Measurements from ENCODE around the gene ANKZF1. TPM values are rescaled to one million over a fixed set of nuclear protein-coding genes. Genes with fewer than 3 reads are reported as not detected.

ANKZF1 gene
- total RNA-seq, 1 experiment from 2014 or later = 26.3 TPM

DNA sequence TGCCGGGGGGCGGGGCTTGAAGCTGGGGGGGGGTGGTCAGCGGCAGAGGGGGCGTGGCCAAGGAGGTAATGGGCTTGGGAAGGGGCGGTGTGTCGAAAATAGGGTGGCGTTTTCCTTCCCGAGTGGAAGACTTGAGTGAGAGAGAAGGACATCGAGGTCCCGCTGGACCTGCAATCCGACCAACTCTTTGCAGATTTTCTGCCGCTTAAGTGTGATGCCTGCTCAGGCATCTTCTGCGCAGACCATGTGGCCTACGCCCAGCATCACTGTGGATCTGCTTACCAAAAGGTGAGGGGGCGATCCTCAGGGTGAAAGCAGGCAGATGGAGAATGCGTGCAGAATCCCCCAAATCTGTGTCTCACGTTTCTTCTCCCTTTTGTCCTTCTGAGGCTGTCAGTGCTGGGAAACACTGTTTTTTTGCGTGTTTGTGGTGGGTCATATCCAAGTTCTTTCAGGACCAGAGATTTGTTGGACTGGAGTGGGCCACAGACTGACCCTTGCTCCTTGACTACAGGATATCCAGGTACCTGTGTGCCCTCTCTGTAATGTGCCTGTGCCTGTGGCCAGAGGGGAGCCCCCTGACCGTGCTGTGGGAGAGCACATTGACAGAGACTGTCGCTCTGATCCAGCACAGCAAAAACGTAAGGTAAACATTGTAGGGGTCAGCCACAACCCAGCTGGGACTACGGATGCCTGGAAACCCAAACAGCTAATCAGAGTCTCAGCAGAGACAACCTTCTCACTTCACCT, 22.3 kb upstream of the ANKZF1 start:
- no peak for DNase-seq (ENCODE audit: low read depth)

DNA sequence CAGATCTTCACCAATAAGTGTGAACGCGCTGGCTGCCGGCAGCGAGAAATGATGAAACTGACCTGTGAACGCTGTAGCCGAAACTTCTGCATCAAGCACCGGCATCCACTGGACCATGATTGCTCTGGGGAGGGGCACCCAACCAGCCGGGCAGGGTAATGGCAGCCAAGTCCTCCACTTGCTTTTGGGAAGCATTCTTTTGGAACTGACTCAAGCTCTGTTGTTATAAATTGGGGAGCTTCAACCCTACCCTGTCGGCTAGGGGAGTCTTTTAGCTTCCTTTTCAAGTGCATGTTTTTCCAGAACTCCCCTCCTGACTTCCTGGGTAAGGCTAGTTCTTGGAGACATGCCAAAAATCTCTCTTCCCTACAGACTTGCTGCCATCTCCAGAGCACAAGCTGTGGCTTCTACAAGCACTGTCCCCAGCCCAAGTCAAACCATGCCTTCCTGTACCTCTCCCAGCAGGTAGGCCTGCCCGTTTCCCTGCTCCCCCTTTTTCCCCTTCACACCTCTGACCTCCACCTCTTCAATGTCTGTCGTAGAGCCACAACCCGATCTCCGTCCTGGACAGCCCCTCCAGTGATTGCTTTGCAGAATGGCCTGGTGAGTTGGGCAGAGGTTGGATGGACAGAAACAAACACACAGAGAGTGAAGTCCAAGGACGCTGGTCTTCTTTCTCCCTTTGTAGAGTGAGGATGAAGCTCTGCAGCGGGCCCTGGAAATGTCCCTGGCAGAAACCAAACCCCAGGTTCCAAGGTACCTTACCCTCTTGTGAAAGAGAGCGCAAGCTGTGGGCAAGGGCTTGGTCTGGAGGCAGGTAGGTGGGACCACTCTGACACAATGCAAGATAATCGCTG, 21.5 kb upstream of the ANKZF1 start:
- DNase-seq (ENCODE audit: low read depth) = peak; percentile 54

DNA sequence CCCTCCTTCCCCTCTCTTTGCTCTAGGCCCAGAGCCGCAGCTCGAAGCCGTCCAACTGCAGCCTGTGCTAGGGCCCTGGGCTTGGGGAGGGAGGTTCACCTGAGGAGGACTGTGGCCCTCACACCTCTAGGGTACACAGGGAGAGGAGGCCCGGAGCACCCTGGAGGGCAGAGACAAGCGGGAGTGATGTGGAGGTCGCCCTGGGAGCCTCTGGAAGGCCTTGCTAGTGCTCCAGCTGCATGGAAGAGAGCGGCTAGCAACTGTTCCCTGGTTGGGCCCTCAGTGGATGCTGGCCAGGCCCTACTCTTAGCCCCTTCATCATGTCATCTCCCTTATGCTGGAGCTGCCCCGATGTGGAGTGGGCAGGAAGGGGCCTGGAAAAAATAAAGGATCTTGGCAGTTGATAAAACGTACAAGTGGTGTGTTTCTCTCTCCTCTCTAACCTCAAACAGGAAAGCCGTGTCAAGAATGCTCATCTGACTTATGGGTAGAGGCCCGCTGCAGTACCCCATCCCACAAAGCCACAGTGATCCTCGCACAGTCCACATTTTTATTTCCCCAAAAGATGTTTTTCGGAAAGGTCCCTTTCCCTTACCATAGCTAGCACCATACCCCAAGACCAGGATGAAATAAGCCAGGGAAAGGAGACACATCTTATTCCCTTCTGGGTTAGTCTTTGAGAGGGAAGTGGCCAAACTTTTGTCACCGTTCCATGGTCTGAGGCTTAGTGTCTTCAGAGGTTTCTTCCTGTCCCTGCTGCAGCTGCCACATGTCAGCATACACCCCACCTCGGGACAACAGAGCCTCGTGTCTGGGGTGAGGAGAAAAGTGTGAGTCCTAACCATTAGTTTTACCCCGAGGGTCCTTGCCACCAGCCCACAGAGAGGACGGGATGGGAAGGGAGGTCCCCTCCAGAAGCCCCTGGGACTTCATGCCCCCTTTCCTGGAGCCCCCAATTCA, 20.1 kb upstream of the ANKZF1 start:
- no peak for DNase-seq (ENCODE audit: low read depth)

DNA sequence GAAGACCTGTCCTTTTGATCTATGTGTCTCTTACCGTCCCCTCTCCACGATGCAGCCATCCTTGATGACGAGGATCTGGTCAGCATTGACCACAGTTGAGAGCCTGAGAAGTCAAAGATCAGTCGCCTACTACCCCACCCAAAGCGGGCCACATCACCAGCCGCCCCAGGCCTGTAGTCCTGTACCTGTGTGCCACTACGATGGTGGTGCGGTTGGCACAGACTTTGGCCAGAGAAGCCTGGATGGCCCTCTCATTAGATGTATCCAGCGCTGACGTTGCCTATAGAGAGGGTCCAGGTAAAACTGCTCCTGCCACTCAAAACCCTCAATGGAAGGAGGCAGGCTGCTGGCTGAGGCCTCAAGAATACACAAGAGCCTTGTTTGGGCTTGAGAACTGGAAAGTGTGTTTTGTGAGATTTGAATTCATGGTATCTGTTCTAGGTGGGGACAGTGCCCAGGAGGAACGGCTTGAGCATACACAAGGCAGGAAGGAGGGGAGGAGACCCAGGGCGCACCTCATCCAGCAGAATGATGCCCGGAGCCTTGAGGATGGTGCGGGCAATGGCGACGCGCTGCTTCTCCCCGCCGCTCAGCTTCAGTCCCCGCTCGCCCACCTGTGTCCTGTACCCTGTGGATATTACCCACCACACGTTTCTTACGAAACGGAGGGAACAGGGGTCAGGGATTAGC, 19.3 kb upstream of the ANKZF1 start:
- no peak for DNase-seq (ENCODE audit: low read depth)

DNA sequence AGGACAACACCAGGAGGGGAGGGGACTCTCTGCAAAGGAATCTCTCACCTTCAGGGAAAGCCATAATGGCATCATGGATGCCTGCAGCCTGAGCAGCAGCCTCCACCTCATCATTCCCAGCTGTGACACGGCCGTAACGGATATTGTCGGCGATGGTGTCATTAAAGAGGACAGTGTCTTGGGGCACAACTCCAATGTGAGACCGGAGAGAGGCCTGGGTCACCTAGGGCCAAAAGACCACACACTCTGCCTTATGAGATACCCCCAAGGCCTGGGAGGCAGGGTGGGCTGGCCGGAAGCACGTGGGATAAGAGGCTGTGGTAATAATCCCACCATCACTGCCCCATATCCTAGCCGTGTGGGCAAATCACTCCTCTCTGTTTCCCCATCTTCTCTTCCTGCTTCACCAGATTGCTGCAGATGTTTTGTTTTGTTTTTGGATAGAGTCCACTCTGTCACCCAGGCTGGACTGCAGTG, 18.7 kb upstream of the ANKZF1 start:
- no peak for DNase-seq (ENCODE audit: low read depth)

DNA sequence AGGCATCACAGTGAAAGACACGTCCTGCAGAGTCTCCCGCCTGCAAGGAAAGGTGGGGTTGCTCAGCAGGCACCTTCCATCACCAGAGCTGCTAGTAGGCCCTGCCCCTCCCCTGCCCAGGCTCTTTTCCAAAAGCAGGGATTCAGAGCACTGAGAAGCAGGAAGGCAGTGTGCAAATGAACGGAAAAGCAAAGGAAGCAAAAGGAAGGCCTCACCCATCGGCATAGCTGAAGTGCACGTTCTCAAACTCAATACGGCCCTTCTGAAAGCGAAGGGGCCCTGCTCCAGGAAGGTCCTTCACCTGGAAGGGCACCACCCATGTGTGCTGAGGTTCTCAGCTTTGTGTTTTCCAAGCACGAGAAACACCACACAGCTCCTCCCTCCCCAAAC, 16.6 kb upstream of the ANKZF1 start:
- no peak for DNase-seq (ENCODE audit: low read depth)

DNA sequence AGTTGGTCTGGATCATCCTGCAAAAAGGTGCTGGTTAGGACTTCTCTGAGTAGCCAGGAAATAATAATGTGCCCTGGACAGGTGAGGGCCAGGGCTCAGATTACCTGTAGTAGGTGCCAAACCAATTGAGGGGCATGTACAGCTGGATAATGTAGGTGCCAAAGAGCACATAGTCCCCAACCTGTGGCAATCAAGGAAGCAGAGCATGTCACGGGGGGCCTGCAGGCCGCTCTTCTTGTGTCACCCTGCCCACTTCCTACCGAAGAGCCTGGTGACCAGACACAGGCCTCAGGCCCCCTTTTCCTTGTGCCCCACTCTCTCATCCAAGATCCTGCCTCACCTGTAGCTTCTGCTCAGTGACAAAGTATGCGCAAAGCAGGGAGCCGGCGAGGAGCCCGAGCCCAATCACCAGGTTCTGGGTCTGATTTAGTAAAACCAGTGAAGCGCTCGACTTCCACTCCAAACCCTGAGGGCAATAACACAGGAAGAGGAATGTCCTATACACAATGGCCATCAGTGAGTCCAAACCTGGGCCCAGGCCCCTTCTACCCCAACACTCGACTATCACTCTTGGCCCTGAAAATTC, 16.0 kb upstream of the ANKZF1 start:
- no peak for DNase-seq (ENCODE audit: low read depth)

DNA sequence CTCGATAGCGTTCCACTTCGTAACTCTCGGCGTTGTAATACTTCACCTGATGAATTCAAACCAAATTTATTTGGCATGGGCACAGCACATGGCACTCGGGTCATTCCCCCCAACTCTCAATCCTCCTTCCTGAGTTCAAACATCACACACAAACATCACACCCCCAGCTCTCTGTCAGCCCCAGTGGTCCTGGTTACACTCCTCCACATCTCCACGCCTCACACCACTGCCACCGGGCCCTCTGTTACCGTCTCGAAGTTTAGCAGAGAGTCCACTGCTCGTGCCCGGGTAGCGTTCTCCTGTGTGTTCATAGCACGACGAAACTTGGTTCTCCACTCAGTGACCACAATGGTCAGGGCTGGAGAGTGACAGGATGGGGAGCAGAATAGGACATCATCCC, 15.5 kb upstream of the ANKZF1 start:
- DNase-seq (ENCODE audit: low read depth) = no peak

DNA sequence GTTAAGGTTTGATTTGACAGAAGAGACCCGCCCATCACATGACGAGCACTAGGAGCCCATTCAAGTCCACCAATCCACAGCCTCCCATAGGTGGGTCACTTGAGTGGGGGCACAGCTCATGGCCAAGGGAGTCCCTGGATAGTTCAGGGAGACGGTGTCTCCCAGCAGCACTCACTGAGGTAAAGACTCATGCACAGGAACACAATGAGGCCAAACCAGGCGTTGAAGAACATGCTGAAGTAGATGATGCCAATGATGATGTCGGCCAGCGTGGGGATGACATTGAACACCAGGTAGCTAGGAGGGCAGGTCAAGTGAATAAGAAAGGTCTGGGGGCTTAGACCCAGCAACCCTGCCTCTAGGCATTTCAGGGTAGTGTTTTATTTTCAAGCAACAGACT, 14.8 kb upstream of the ANKZF1 start:
- DNase-seq (ENCODE audit: low read depth) = no peak

DNA sequence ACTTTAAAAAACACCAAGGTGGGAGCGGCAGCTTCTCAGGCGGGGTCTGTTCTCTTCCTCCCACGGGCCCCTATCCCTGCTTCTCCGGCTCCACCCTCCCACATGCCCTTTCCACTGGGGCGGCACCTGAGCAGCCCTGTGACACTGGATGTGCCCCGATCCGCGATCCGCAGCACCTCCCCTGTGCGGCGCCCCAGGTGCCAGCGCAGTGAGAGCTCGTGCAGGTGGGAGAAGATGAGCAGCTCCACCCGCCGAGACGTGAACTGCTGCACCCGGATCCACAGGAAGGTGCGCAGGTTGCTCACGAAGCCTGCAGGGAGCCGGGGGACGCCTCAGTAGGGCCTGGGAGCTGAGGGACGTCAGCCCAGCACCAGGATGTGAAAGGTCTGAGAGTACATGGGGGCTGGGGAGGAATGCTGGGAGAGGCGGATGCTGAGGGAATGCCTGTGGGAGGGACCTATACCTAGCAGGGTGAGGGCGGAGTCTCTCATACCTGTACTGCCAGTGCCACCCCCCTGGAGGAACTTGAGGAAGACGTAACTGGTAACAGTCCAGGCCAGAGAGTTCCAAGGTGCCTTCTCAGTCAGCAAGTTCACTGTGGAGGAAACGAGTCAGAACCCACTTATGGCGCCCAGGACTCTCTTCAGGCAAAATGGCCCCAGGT, 13.6 kb upstream of the ANKZF1 start:
- DNase-seq (ENCODE audit: low read depth) = no peak

DNA sequence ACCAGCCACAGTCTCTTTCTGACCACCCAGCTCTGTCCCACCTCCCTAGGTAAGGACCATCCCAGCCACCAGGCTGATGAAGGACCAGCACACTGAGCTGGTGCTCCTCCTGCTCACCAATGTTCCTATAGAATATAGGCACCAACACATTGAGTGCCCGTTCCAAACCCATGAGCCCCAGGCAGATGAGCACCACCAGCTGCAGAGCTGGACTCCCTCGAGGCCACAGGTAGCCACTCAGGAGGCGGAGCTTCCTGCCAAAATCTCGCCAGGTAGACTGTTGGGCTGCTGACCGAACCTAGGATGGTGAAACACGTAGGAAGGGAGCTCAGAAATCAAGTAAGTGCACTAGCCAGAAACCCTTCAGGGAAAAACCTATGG, 13.1 kb upstream of the ANKZF1 start:
- no peak for DNase-seq (ENCODE audit: low read depth)

DNA sequence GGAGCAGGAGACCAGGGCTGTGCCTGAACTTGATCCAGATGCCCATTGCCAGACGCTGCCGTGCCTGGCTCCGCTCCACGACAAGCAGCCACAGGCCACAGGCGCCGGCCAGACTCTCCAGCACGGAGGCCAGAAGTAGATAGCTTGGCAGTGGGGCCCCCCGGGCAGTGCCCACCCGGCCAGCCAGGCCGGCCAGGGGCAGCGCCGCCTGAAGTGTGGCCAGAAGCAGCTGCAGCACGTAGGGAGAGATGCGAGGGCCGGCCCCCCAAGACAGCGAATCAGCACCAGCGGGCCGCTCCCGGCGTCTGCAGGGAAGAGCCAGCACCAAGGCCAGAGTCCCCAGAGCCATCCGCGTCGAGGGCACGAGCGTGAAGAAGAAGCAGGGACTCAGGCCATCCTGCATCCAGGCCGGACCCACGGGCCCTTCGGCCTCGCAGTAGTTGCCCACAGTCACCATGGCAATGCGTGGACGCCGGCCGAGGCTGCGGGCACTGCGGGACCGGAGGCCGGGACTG, 11.3 kb upstream of the ANKZF1 start:
- peak; percentile 77 for DNase-seq (ENCODE audit: low read depth)

DNA sequence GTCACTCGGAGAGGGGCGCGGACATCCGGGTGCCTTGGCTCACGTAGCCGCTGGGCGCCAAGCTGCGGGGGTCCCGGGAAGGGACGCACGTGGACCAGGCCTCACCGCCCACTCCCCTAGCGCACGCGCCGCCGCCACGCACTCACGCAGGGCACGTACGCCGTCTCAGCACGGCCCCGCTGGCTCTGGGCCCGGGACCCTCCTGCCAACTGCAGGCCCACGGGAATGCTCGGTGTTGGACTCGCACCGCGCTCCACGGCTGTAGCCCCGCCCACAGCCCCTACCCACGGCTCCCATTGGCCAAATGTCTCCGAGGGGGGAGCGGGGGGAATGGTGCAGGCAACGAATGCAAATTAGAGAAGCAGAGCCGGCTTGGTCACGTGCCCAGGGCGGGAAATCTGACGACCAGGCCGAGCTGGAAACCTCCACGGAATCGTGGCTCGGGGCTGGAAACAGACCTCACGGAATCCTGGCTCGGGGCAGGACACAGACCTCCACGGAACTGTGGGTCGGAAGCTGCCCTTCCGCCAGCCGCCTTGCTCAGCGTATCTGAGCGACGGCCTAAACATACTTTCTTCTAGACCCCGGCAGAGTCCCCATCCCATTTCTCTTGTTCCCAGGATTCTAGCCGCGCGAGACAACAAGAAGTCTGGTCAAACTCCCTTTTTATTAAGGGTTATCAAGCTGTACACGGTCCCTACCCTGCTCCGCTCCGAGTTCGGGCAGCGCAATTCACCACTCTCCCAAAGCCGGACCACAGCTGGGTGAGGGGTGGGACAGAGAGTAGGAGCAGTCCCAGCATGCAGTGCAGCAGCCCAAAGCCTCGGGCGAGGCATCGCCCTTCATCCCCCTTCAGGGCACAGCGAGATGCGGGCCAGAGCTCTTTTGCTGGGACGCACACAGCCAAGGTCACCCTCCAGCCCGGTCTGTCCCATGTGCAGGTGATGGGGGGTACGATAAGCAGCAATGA, 10.6 kb upstream of the ANKZF1 start, which contains the start of gene ABCB6:
TSS of gene ABCB6 (minus strand) at position 227 of the 970 bp plus-strand sequence. CDS start 285 bp downstream, outside the sequence.
- DNase-seq (ENCODE audit: low read depth) = peak; percentile 94

DNA sequence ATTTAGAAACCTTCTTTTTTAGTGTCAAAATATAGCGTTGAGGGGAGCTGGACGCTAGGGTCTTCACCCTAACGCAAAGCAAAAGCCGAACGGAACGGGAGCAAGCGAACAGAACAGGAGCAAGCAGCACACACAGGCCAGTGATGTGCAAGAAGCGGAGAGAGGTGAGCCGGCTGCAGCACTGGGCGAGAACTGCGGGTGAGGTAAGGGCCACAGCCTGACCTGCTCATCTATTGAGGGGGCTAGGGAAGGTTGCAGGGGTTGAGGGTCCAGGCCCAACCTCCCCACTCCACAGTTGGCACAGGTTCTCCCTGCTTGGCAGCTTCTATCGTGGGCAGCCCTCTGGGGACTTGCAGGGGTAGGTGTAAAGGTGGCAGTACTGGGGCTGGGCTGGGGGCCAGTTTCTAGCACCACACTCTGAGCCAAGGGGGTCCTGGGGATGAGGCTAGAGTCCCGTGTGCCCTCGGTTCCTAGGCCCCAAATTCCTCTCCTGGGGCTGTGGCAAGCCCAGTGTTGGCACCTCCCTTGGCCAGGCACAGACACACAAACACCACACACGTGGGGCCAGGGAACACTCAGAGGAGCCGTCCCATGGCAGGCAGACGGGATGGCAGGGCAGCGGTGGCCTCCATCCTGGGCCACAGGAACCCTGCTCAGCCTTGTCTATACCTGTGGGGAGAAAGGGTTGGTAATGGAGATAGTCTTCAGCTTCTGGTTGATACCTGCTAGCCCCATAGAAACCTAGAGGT, 9.6 kb upstream of the ANKZF1 start:
- no peak for DNase-seq (ENCODE audit: low read depth)

DNA sequence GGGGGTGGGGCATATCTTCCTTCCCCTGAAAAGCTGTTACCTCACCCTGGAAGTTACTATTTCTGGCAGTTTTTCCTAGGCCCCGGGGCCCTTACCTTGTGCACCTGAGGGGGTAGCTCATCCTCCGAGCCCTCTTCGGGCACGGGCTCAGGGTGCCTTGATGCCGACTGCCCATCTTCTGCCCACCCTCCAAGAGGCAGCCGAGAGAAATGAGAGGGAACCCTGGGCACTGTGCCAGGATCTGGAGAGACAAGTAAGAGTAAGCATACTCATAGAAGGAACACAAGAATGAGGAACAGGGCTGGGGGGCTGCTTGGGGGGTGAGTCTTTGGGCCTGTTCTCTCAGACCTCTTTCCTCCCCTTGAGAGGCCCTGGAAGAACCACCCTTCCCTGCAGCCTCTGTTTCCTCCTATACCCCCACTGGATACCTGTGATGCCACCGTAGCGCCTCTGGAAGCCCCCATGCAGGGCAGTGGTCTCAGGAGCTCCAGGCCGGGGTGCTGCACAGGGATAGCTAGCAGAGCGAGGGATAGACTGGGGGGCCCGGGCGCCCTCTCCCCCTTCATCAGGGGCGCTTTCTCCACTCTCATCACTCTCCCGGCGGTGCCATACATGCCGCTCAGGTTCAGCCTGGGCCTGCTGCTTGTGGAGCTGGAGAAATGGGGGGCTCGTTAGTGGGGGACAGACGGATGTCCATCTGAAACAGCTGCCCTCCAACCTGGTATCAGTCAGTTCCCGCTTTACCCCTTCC, 8.8 kb upstream of the ANKZF1 start:
- no peak for DNase-seq (ENCODE audit: low read depth)

DNA sequence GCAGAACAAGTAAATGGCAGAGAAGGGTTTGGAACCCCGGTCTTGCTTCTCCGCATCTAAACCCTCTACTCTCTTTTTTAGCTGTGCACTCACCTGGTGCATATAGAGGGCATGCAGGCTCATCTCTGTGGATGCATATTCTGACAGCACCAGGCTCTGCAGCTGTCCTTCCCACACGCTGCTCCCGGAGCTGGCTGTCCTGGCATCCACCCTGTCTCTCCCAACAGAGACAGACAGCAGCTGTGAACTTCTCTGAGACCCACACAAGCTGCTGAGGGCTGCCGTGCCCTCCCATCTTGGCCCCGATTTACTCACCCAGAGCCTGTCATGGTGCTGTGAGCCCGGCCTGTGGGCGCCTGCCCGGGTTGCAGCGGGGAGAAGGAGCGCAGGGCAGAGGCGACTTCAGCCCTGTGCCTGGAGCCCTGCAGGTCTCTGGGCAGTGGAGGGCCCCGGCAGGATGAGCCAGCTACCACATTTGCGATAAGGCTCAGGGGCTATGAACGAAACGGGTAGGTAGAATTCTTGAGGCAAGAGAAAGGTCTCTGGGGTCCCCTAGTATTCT, 7.6 kb upstream of the ANKZF1 start:
- DNase-seq (ENCODE audit: low read depth) = peak; percentile 5
